ENCODE measurements around the gene C1orf94. TPM values are rescaled to one million over a fixed set of nuclear protein-coding genes. Genes with fewer than 3 reads are reported as not detected.

Gene C1orf94
- total and polyA plus RNA-seq, 10 of the 15 experiments (the other 5 are each of a cell fraction or from before 2014, with no cell fraction given): not detected

DNA sequence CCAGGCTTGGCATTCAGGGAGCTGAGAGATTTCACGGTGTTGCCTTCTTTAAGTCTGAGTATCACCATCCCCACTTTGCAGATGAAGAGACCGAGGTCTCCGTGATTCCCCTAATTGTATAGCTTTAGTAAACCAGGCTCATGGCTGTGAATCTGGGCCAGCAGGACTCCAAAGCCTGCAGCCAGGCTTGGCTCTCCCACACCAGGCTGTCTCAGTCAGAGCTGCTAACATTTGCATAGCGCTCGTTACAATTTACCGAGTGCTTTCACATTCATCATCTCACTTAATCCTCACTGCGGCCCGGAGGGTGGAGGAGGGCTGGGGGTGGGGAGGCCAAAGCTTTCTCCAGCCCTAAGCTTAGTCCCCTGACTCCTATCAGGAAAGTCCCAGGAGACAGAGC lies 11.7 kb downstream of the C1orf94 start:
- CTCF ChIA-PET: no interaction called here
- no peak overlapping the region for H3K27ac ChIP-seq (ENCODE audit: control insufficient read depth, insufficient read depth)
- POLR2A ChIA-PET: no interaction called here

More for the DNA sequence above, 11.7 kb downstream of the C1orf94 start:
- H3K36me3 ChIP-seq (ENCODE audit: control insufficient read depth in 2 of 2, insufficient read depth in 2 of 2, low read length in 1 of 2): no peaks in the 10 kb centered on the region
- intact Hi-C loops (cut with micrococcal nuclease; ENCODE audit: unreplicated experiment) (no loop called here), in situ Hi-C loops (cut with MboI) (no loop called here)
- ChIA-PET RAD21 (ENCODE audit: unreplicated experiment) (no interaction called here), SMC1A (ENCODE audit: uncharacterized antibody, unreplicated experiment) (interaction anchor here (1.1 kb wide), 1 partner anchor 30 kb away, joined by 3 read pairs; no protein-coding TSS in a partner anchor)
- H3K4me3 ChIP-seq: no peak overlapping the region
- H3K27me3 ChIP-seq (replicated peaks in 1 of 2; ENCODE audit: control insufficient read depth in 2 of 2, insufficient read depth in 2 of 2, low read length in 1 of 2): no peaks in the 10 kb centered on the region
- no peaks in the 10 kb centered on the region for H4K20me1 ChIP-seq (ENCODE audit: control insufficient read depth, insufficient read depth)
- FAIRE-seq (no peak), ATAC-seq (no peak), DNase-seq (ENCODE audit: low read depth, low spot score) (no peak)
- BruUV-seq (replicated peaks): no TSS peak
- no peaks in the 10 kb centered on the region; the same call in 1 of the 3 replicates for H3K9me3 ChIP-seq (replicated peaks; ENCODE audit: control insufficient read depth, insufficient read depth, low read length)
- TF ChIP-seq SMARCA5 (IDR thresholded peaks at IDR 0.05) (no peak), CREM (IDR thresholded peaks at IDR 0.05; ENCODE audit: low read depth) (no peak), MEF2B (IDR thresholded peaks at IDR 0.05; ENCODE audit: partially characterized antibody, poor library complexity, severe bottlenecking) (no peak), SREBF1 (IDR thresholded peaks at IDR 0.05; ENCODE audit: low read length) (no peak), ATF7 (IDR thresholded peaks at IDR 0.05; ENCODE audit: low read depth) (no peak), POLR2AphosphoS2 (IDR thresholded peaks at IDR 0.05; ENCODE audit: low read depth, low read length) (no peak), RUNX3 (IDR thresholded peaks at IDR 0.05; ENCODE audit: low read length) (no peak), LARP7 (IDR thresholded peaks at IDR 0.05) (no peak), NR2F1 (conservative IDR thresholded peaks at IDR 0.05) (no peak)
- TF ChIP-seq, protein P1, sequence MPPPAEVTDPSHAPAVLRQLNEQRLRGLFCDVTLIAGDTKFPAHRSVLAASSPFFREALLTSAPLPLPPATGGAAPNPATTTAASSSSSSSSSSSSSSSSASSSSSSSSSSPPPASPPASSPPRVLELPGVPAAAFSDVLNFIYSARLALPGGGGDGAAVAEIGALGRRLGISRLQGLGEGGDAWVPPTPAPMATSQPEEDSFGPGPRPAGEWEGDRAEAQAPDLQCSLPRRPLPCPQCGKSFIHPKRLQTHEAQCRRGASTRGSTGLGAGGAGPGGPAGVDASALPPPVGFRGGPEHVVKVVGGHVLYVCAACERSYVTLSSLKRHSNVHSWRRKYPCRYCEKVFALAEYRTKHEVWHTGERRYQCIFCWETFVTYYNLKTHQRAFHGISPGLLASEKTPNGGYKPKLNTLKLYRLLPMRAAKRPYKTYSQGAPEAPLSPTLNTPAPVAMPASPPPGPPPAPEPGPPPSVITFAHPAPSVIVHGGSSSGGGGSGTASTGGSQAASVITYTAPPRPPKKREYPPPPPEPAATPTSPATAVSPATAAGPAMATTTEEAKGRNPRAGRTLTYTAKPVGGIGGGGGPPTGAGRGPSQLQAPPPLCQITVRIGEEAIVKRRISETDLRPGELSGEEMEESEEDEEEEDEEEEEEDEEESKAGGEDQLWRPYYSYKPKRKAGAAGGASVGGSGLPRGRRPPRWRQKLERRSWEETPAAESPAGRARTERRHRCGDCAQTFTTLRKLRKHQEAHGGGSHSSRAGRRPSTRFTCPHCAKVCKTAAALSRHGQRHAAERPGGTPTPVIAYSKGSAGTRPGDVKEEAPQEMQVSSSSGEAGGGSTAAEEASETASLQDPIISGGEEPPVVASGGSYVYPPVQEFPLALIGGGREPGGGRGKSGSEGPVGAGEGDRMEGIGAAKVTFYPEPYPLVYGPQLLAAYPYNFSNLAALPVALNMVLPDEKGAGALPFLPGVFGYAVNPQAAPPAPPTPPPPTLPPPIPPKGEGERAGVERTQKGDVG (CRISPR knock-in tag; IDR thresholded peaks at IDR 0.05): no peak
- TF ChIP-seq, protein P2, sequence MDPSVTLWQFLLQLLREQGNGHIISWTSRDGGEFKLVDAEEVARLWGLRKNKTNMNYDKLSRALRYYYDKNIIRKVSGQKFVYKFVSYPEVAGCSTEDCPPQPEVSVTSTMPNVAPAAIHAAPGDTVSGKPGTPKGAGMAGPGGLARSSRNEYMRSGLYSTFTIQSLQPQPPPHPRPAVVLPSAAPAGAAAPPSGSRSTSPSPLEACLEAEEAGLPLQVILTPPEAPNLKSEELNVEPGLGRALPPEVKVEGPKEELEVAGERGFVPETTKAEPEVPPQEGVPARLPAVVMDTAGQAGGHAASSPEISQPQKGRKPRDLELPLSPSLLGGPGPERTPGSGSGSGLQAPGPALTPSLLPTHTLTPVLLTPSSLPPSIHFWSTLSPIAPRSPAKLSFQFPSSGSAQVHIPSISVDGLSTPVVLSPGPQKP (IDR thresholded peaks at IDR 0.05; ENCODE audit: low read depth, low read length): no peak
- TF ChIP-seq, protein P3, sequence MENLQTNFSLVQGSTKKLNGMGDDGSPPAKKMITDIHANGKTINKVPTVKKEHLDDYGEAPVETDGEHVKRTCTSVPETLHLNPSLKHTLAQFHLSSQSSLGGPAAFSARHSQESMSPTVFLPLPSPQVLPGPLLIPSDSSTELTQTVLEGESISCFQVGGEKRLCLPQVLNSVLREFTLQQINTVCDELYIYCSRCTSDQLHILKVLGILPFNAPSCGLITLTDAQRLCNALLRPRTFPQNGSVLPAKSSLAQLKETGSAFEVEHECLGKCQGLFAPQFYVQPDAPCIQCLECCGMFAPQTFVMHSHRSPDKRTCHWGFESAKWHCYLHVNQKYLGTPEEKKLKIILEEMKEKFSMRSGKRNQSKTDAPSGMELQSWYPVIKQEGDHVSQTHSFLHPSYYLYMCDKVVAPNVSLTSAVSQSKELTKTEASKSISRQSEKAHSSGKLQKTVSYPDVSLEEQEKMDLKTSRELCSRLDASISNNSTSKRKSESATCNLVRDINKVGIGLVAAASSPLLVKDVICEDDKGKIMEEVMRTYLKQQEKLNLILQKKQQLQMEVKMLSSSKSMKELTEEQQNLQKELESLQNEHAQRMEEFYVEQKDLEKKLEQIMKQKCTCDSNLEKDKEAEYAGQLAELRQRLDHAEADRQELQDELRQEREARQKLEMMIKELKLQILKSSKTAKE (IDR thresholded peaks at IDR 0.05; ENCODE audit: low read depth, poor library complexity, severe bottlenecking): no peak
- 45% methylated on average over 8 of the region's 8 CpGs for WGBS (ENCODE audit: insufficient coverage, insufficient replicate concordance, low lambda C conversion rate, missing lambda C conversion rate)
- no peak overlapping the region for H3K9ac ChIP-seq (ENCODE audit: control insufficient read depth, insufficient read depth, low read length)
- no peaks in the 10 kb centered on the region for H3K79me2 ChIP-seq (ENCODE audit: control insufficient read depth, insufficient read depth, low read length)
- H3K4me2 ChIP-seq (ENCODE audit: control insufficient read depth, insufficient read depth): no peak overlapping the region
- no peaks in the 10 kb centered on the region for H3K4me1 ChIP-seq (ENCODE audit: control insufficient read depth, insufficient read depth, low read length)
- no peak overlapping the region for H2AFZ ChIP-seq (ENCODE audit: control insufficient read depth, low read depth, low read length)

Measured in GM12878 (cell line).